Neural progenitor cell (in vitro differentiated cells): ENCODE data around the gene GTF2IRD1. TPM values are rescaled to one million over a fixed set of nuclear protein-coding genes. Genes with fewer than 3 reads are reported as not detected.
"Not testable (repeated sequence)": the region's sequence is repeated elsewhere in the genome, so short reads cannot be mapped to it uniquely, and the experiment has no call there.

Experiments used
- DNase-seq: peaks from one replicate; pipeline ENCODE4 v3.0.0-alpha.2; 2016; ENCODE audit warnings: low spot score
- H2AFZ ChIP-seq: fragments of 200-600 bp; sonication (generic); replicated peaks from 2 replicates; pipeline ENCODE4 v1.6.1; 2016; ENCODE audit warnings: antibody characterized with exemption
- H3F3A ChIP-seq: fragments of 200-600 bp; sonication (generic); 2 replicates; pipeline ENCODE4 v1.6.1; 2016; ENCODE audit warnings: antibody characterized with exemption, low read depth
- H3K27ac ChIP-seq: fragments of 200-600 bp; sonication (generic); 2 replicates; pipeline ENCODE4 v1.5.1; 2016; ENCODE audit warnings: mild to moderate bottlenecking
- H3K27me3 ChIP-seq: fragments of 200-600 bp; sonication (generic); 2 replicates; pipeline ENCODE4 v1.6.1; 2016; ENCODE audit warnings: mild to moderate bottlenecking, moderate library complexity
- H3K36me3 ChIP-seq: fragments of 200-600 bp; sonication (generic); 2 replicates; pipeline ENCODE4 v1.5.1; 2016
- H3K4me1 ChIP-seq: fragments of 200-600 bp; sonication (generic); 2 replicates; pipeline ENCODE4 v1.6.1; 2016; ENCODE audit warnings: mixed run types
- H3K4me2 ChIP-seq: fragments of 200-600 bp; sonication (generic); 2 replicates; pipeline ENCODE4 v1.6.1; 2016
- H3K4me3 ChIP-seq: fragments of 200-600 bp; sonication (generic); 2 replicates; pipeline ENCODE4 v1.5.1; 2016
- H3K79me2 ChIP-seq: fragments of 200-600 bp; sonication (generic); 2 replicates; pipeline ENCODE4 v1.6.1; 2016; ENCODE audit warnings: low read depth
- H3K9ac ChIP-seq: fragments of 200-600 bp; sonication (generic); 2 replicates; pipeline ENCODE4 v1.6.1; 2016
- H3K9me3 ChIP-seq: fragments of 200-600 bp; sonication (generic); 2 replicates; pipeline ENCODE4 v1.5.1; 2016; ENCODE audit warnings: low read depth
- H4K20me1 ChIP-seq: fragments of 200-600 bp; sonication (generic); 2 replicates; pipeline ENCODE4 v1.6.1; 2016; ENCODE audit warnings: low read depth
- H3K27ac Mint-ChIP-seq: 3 replicates; pipeline ENCODE4 v1.8.0; 2021; ENCODE audit warnings: mixed read lengths
- H3K27me3 Mint-ChIP-seq: 2 replicates; pipeline ENCODE4 v1.8.0; 2022; ENCODE audit warnings: low read depth, mild to moderate bottlenecking, inconsistent platforms, moderate library complexity, mixed read lengths; ENCODE audit not compliant: insufficient read depth
- H3K36me3 Mint-ChIP-seq: 3 replicates; pipeline ENCODE4 v1.8.0; 2021; ENCODE audit warnings: mixed read lengths
- H3K4me1 Mint-ChIP-seq: 3 replicates; pipeline ENCODE4 v1.8.0; 2021; ENCODE audit warnings: mixed read lengths
- H3K4me3 Mint-ChIP-seq: 3 replicates; pipeline ENCODE4 v1.8.0; 2021; ENCODE audit warnings: mild to moderate bottlenecking, moderate library complexity, mixed read lengths
- H3K9me3 Mint-ChIP-seq: 3 replicates; pipeline ENCODE4 v1.8.0; 2020; ENCODE audit warnings: mixed read lengths
- CTCF ChIP-seq: fragments of 200-600 bp; sonication (generic); IDR thresholded peaks from 2 replicates; pipeline ENCODE4 v1.5.1; 2017; ENCODE audit warnings: antibody characterized with exemption, mild to moderate bottlenecking
- EZH2 ChIP-seq: fragments of 200-600 bp; sonication (generic); IDR thresholded peaks from 2 replicates; pipeline ENCODE4 v1.6.1; 2017; ENCODE audit warnings: antibody characterized with exemption, mild to moderate bottlenecking, moderate library complexity
- EZH2phosphoT487 ChIP-seq: fragments of 200-600 bp; sonication (generic); IDR thresholded peaks from 2 replicates; pipeline ENCODE4 v1.6.1; 2017; ENCODE audit warnings: antibody characterized with exemption
- total RNA-seq: library from RNA; depleted of rRNA; stranded (reverse); fragments of >200 nt; gene quantifications from 2 replicates; pipeline ENCODE4 v1.2.3, GENCODE V29; 2015; ENCODE audit warnings: low replicate concordance

The GTF2IRD1 gene
- total RNA-seq, 1 donor from 2014 or later: 25.6 TPM

- no peaks in the 10 kb centered on the region for H3K9me3 ChIP-seq
- DNase-seq: no peak
- Mint-ChIP-seq H3K4me3 (no peak overlapping the region), H3K36me3 (peaks cover 22% of the 10 kb centered on the region), H3K4me1 (peaks cover 18% of the 10 kb centered on the region), H3K27me3 (peaks cover 4% of the 10 kb centered on the region), H3K27ac (peak overlapping the region; percentile 87), H3K9me3 (peaks cover 19% of the 10 kb centered on the region)
- peak overlapping the region; percentile 17 for H3K27ac ChIP-seq
- peaks cover 99% of the 10 kb centered on the region for H3K79me2 ChIP-seq
- H3K4me2 ChIP-seq: no peak overlapping the region
- H3K9ac ChIP-seq: no peak overlapping the region
- TF ChIP-seq EZH2 (no peak), EZH2phosphoT487 (no peak), CTCF (no peak)
- no peak overlapping the region for H3K4me3 ChIP-seq
- H4K20me1 ChIP-seq: peaks cover 82% of the 10 kb centered on the region
- no peaks in the 10 kb centered on the region for H3K27me3 ChIP-seq
- H2AFZ ChIP-seq: no peak overlapping the region
- peaks cover 8% of the 10 kb centered on the region for H3F3A ChIP-seq
- H3K36me3 ChIP-seq: no peaks in the 10 kb centered on the region
- H3K4me1 ChIP-seq: peaks cover 3% of the 10 kb centered on the region
Measured at GRCh38 chr7:74489997-74490945, 36.6 kb downstream of the GTF2IRD1 start.

GRCh38 chr7:74491490-74491889 lies 37.8 kb downstream of the GTF2IRD1 start:
- H3K79me2 ChIP-seq: peaks cover 99% of the 10 kb centered on the region
- H3K27ac ChIP-seq, DNase-seq, H3K4me3 Mint-ChIP-seq, H3K27ac Mint-ChIP-seq, H3K4me1 ChIP-seq, H3K27me3 ChIP-seq, H3K27me3 Mint-ChIP-seq, H3K4me3 ChIP-seq, H3K36me3 ChIP-seq, H2AFZ ChIP-seq, H3K4me2 ChIP-seq, H3F3A ChIP-seq, H3K9me3 ChIP-seq, H3K9ac ChIP-seq: not testable (repeated sequence)
- peaks cover 82% of the 10 kb centered on the region for H4K20me1 ChIP-seq
- peaks cover 19% of the 10 kb centered on the region for H3K9me3 Mint-ChIP-seq
- H3K4me1 Mint-ChIP-seq: peaks cover 19% of the 10 kb centered on the region
- H3K36me3 Mint-ChIP-seq: peaks cover 24% of the 10 kb centered on the region

GRCh38 chr7:74493295-74493694 lies 39.6 kb downstream of the GTF2IRD1 start:
- Mint-ChIP-seq H3K27ac (peak overlapping the region; percentile 60), H3K36me3 (peaks cover 29% of the 10 kb centered on the region), H3K4me1 (peaks cover 16% of the 10 kb centered on the region), H3K9me3 (peaks cover 19% of the 10 kb centered on the region), H3K4me3 (no peak overlapping the region), H3K27me3 (peaks cover 6% of the 10 kb centered on the region)
- Histone ChIP-seq H3K27me3 (no peaks in the 10 kb centered on the region), H3K4me1 (peaks cover 7% of the 10 kb centered on the region), H3K4me3 (no peak overlapping the region), H3K79me2 (peaks cover 99% of the 10 kb centered on the region), H3K27ac (no peak overlapping the region), H3K4me2 (no peak overlapping the region), H3F3A (peaks cover 12% of the 10 kb centered on the region), H2AFZ (no peak overlapping the region), H3K9me3 (no peaks in the 10 kb centered on the region), H4K20me1 (peaks cover 83% of the 10 kb centered on the region), H3K9ac (no peak overlapping the region), H3K36me3 (no peaks in the 10 kb centered on the region)
- TF ChIP-seq EZH2phosphoT487 (no peak), EZH2 (no peak), CTCF (no peak)
- DNase-seq: no peak

- H3K9me3 Mint-ChIP-seq: peaks cover 19% of the 10 kb centered on the region
- H3K27ac ChIP-seq: no peak overlapping the region
- no peaks in the 10 kb centered on the region for H3K9me3 ChIP-seq
- no peak for TF ChIP-seq EZH2
- no peak for TF ChIP-seq EZH2phosphoT487
- TF ChIP-seq CTCF: no peak
- H3K36me3 Mint-ChIP-seq: peaks cover 30% of the 10 kb centered on the region
- peaks cover 12% of the 10 kb centered on the region for H3F3A ChIP-seq
- H3K4me3 Mint-ChIP-seq: no peak overlapping the region
- H3K36me3 ChIP-seq: no peaks in the 10 kb centered on the region
- H3K4me2 ChIP-seq: no peak overlapping the region
- peaks cover 99% of the 10 kb centered on the region for H3K79me2 ChIP-seq
- no peak overlapping the region for H3K4me3 ChIP-seq
- H3K4me1 ChIP-seq: peaks cover 7% of the 10 kb centered on the region
- H3K27me3 Mint-ChIP-seq: peaks cover 6% of the 10 kb centered on the region
- DNase-seq: no peak
- H3K4me1 Mint-ChIP-seq: peaks cover 16% of the 10 kb centered on the region
- no peak overlapping the region for H3K27ac Mint-ChIP-seq
- no peak overlapping the region for H3K9ac ChIP-seq
- peaks cover 83% of the 10 kb centered on the region for H4K20me1 ChIP-seq
- H2AFZ ChIP-seq: no peak overlapping the region
- H3K27me3 ChIP-seq: no peaks in the 10 kb centered on the region
Measured at GRCh38 chr7:74494076-74494548, 40.4 kb downstream of the GTF2IRD1 start.
